Glomerular visceral epithelial cell (primary cell): Measurements from ENCODE around the gene GATAD2A.
A peak's percentile ranks its signal among the peaks of the same experiment; 100 is the strongest.

ENCODE experiments used
- DNase-seq: peaks from one replicate; pipeline ENCODE4 v3.0.0-alpha.2; 2016; ENCODE audit errors: extremely low spot score

Gene GATAD2A

DNA sequence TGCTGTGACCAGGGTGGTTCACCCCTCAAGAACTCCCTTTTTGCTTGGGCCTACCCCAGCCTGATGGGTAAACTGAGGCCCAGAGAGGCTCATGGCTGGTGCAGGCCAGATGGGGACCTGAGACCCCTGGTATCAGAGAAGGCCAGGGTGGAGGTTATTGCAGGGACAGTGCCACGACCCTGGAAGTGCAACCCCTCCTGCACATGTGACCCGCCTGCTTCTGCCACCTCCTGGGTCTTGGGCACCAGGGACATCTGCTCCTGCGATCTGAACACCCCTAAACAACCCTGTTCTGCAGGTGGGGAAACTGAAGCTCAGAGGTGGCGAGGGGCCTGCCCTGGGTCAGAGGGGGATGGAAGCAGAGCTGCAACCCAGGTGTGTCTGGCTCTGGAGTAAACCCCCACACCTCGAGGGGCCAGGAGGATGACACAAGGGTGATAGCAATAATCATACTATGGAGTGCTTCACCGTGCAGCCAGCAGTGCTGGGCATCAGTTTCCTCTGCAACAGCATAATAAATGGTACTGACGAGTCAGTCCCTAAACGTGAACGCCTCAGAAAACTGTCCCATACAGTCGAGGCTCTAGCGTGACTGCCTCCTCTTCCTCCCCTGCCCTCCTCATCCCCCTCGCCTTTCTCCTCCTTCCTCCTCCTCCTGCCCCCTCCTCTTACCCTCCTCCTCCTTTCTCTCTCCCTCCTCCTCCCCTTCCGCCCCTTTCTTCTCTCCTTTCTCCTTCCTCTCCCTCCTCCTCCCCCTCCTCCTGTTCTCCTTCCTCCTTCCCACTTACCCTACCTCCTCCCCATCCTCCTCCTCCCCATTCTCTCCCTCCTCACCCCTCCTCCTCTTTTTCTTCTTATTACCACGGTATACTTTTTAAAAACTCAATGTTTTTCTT is 127.6 kb downstream of the GATAD2A start:
- DNase-seq: no peak

DNA sequence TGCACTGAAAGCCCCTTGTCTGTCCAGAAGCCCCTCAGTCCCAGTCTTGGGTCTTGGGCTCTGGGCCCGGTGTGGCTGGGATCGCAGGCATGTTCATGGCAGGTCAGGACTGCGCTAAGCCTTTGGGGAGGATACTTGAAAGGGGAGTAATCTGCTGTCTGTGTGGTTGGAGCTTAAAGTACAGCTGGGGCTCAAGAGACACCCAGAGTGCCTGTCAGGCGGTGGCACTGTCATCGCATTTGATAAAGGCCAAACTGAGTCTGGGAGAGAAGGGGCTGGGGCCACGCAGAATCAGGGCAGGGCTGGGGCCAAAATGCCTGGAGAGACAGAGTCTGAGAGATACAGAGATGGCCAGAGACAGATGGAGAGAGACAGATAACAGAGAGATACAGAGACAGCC is 128.4 kb downstream of the GATAD2A start:
- DNase-seq: no peak

DNA sequence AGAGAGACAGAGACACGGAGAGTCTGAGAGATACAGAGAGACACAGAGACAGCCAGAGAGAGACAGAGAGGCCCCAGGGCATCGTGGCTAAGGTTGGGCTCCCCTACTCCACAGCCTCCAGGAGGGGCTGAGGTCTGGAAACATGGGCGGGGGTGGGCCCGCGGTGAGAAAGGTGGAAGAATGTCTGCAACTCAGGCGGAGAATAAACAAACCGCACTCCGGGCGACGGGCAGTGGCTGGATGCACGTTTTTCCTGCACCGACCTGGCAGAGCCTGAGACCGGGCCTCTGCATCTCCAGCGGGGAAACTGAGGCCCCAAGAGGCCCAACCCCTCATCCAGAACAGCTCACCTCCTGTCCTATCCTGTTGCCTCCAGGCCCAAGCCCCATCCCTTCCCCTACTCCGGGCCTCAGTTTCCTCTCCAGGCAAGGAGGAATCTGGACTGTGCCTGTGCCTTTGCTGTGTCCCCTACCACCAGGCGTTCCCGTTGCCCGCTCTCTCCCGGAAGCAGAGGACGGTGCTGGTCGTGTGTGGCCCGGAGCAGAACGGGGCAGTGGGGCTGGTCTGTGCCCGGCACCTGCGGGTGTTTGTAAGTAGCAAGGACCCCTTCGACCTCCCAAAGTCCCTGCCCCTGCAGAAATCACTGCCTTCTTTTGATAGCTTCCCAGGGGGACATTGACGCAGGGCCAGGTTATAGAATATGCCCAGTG is 129.2 kb downstream of the GATAD2A start:
- DNase-seq: no peak

DNA sequence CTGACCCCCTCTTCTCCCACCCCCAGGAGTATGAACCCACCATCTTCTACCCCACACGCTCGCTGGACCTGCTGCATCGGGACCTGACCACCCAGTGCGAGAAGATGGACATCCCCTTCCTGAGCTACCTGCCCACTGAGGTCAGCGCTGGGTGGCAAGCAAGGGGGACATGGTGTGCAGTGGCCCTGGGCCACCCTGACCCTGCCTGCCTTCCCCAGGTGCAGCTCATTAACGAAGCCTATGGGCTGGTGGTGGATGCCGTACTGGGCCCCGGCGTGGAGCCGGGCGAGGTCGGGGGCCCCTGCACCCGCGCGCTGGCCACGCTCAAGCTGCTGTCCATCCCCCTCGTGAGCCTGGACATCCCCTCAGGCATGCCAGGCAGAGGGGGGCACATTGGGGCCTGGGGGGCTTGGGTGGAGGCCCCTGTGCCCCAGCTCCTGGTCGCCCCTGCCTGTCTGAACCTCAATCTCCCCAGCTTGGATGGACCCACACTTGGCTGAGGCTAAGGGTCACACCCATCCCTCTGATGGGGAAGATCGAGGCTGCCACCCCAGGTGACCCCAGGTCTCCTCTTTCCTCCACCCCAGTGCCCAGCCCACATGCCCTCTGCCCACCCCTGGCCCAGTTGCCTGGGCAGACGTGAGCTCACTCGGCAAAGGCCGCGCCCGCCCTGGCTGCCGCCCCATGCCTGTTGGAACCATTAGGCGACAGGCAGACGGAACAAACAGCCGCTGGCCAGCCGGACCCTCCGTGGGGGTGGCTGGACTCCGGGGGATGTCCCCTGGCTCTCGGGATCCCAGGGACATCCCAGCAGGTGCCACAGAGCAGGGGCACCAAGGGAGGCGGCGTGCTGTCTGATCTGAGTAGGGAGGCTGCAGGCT is 130.1 kb downstream of the GATAD2A start:
- no peak for DNase-seq

DNA sequence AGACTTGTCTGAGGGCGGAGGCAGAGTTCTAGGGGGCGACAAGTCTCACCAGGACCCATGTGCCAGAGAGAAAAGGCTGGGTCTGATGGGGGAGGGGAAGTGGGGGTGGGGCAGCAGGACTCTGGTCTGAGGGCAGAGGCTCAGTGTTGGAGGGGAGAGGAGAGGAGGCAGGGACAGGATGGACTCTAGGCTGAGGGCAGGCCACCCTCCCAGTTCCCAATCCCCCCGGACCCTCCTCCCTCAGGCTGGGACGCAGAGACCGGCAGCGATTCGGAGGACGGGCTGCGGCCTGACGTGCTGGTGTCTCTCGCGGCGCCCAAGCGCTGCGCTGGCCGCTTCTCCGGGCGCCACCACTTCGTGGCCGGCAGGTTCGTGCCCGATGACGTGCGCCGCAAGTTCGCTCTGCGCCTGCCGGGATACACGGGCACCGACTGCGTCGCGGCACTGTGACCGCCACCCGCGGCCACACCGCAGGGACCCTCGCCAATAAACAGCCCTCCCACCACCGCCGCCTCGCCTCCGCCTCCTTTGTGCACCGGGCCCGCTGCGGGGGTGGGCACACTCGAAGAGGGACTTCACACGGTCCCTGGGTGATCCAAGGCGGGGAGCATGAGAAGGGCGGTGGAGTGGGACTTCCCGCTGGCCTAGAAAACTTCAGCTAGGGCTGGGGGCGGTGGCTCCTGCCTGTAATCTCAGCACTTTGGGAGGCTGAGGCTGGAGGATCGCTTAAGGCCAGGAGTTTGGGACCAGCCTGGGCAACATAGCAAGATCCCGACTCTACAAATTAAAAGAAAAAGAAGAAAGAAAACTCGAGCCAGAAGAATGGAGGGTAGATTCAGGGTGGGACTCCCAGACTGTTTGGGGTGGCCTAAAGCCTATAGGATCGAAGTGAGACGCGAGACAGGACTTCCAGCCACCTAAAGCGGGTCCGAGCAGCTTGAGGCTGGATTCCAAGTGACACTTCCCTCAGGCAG is 131.9 kb downstream of the GATAD2A start:
- DNase-seq: no peak

DNA sequence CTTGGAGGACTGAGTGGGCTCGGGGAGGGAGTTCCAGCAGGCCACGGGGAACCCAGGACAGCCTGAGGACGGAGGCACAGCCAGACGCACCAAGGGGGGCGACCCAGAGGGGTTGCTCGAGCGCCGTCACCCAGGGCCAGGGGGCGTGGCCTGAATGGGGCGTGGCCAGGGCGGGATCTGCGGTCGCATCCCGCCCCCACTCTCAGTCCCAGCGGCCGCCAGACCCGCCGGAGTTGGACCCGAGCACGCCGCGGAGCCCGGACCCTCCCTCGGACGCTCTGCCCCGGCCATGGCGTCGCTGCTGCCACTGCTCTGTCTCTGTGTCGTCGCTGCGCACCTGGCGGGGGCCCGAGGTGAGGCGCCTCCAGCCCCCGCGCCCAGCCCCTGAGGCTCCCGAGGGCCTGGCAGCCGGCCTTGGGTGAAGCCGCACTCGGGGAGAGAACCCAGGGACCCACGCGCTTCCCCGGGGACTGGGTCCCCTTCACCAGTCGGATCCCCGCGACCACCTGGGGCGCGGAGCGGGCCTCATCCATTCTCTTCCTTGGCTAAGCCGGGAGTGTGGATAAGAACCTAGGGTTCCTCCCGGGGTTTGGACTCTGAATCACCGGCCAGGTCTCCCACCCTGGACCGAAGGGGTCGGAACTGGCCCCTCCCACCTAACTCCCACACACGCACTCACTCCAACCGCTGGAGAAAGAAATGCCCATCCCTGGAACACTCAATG is 132.7 kb downstream of the GATAD2A start, which contains the start of gene CILP2:
Gene CILP2, plus strand, starts transcription at position 205 of the 724 bp plus-strand sequence. Its CDS starts 85 bp downstream, at position 290.
- DNase-seq: peak; percentile 26

DNA sequence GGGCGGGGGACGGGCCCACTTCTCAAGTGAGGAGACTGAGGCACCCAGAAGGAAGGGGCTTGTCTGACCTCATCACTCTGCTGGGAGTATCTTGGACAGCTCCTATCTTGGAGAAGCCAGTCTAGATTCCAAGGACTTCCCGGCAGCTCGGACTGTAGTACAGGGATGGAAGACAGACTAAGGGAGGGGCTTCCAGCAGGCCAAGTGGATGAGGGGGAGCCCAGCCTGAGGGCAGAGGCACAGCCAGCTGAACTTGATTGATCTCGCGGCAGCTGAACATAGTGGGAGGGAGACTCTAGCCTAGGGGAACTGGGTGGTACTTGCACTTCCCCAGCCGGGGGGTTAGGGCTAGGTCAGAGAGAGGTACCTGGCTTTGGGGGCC is 133.3 kb downstream of the GATAD2A start:
- DNase-seq: no peak

DNA sequence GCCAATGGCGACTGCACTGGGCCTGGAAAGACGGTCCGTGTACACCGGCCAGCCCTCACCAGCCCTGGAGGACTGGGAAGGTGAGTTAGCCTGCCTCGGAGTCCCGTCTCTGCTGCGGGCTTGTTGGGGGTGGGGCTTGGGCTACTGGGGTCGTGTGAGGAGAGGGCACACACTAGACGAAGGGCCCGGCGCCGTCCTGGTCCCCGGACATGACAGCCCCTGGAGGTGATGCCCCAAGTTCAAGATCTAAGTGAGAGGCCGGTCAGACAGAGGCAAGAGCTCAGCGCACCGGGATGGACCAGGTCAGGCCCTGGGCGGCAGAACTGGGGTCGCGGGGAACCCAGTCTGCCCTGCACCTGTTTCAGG is 134.2 kb downstream of the GATAD2A start:
- no peak for DNase-seq

DNA sequence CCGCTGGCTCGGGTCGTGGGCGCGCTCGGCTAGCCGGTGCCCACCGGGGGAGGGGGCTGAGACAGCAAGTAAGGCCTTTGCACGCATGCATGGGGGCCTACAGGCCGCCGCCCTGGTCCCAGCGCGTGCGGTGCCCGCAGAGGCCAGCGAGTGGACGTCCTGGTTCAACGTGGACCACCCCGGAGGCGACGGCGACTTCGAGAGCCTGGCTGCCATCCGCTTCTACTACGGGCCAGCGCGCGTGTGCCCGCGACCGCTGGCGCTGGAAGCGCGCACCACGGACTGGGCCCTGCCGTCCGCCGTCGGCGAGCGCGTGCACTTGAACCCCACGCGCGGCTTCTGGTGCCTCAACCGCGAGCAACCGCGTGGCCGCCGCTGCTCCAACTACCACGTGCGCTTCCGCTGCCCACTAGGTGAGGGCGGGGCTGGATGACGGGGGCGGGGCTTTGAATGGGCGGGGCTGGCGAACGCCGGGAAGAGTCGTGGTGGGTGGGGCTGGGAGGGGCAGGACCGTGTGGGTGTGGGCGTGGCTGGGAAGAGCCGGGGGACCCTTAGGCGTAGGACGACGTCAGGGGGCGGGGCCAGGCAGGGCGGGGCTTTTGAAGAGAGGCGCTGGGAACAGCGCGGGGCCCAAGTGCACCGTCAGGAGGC is 134.7 kb downstream of the GATAD2A start:
- DNase-seq: peak; percentile 42

DNA sequence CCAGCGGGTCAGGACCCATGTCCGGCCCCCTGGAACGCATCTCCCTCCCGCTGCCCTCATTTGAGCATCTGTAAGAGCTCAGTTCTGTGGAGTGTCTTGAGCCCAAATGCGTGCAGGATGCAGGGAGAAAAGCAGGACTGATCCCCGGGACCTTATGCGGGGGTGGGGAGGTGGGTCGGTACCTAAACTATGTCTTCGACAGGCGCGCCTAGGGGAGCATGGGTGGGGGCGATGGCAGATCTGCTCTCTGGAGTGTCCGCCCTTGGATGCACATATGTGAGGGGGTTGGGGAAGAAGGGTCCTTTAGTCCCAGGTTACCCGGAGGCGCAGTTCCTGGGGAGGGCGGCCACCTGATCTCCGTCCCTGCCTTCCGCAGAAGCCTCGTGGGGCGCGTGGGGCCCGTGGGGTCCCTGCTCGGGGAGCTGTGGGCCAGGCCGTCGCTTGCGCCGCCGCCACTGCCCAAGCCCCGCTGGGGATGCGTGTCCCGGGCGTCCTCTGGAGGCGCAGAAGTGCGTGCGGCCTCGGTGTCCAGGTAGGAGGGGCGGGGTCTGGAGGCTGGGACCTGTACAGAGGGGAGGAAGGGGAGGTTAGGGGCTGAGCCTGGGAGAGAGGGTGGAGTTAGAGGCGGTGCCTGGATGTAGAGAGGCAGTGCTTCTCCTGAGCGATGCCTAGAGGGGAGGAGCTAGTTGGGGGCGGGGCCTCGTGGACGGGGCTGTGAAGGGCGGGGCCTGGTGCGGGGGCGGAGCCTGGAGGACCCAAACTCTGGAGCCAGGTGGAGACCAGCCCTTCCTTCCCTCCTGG is 135.4 kb downstream of the GATAD2A start:
- no peak for DNase-seq

DNA sequence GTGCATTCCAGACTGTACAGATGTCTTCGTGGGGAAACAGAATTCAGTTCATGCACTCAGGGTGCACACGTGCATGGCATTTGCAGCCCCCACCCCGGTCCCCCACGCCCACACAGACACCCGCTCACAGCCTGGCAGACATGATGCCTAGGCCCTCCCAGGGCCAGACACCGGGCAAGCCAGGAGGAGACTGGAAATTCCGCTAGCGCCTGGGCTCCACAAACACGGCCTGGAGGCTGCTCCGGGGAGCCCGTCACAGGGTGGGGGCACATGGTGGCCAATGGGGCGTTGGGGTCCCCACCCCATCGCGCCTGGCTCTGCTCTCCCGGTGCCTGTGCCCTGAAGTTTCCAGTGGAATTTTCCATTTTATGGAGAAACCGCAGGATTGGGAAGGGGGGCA is 136.1 kb downstream of the GATAD2A start:
- no peak for DNase-seq

DNA sequence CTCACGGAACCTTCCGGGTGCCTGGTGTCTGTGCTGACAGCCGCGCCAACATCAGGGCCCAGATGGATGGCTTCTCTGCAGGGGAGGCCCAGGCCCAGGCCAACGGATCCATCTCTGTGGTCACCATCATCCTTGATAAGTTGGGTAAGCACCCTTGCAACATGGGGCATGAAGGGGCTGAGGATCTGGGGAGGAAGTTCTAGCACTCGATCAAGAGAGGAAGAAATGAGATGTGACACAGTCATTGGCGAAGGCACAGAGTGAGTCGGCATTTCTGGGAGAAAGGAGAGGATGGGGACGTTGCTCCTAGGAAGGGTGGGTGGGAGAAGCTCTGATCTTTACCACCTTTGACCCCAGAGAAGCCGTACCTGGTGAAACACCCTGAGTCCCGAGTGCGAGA is 137.0 kb downstream of the GATAD2A start:
- no peak for DNase-seq

DNA sequence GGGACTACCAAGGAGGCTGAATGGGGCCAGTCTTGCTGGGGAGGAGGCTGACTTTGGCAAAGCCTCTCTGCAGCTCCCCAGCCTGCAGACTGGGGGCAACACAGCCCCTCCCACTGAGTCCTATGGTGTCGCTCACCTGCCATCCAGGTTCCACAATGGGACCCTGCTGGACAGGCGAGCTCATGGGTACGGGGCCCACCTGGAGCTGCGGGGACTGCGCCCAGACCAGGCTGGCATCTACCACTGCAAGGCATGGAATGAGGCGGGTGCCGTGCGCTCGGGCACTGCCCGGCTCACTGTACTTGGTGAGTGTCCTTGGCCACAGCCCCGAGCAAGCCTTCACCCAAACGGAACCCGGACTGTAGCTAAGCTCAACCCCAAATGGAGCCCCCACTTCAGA is 137.6 kb downstream of the GATAD2A start:
- DNase-seq: no peak

DNA sequence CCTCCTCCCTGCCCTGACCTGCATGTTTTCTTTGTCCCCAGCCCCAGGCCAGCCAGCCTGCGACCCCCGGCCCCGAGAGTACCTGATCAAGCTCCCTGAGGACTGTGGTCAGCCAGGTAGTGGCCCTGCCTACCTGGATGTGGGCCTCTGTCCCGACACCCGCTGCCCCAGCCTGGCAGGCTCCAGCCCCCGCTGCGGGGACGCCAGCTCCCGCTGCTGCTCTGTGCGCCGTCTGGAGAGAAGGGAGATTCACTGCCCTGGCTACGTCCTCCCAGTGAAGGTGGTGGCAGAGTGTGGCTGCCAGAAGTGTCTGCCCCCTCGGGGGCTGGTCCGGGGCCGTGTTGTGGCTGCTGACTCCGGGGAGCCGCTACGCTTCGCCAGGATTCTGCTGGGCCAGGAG is 138.2 kb downstream of the GATAD2A start:
- no peak for DNase-seq

DNA sequence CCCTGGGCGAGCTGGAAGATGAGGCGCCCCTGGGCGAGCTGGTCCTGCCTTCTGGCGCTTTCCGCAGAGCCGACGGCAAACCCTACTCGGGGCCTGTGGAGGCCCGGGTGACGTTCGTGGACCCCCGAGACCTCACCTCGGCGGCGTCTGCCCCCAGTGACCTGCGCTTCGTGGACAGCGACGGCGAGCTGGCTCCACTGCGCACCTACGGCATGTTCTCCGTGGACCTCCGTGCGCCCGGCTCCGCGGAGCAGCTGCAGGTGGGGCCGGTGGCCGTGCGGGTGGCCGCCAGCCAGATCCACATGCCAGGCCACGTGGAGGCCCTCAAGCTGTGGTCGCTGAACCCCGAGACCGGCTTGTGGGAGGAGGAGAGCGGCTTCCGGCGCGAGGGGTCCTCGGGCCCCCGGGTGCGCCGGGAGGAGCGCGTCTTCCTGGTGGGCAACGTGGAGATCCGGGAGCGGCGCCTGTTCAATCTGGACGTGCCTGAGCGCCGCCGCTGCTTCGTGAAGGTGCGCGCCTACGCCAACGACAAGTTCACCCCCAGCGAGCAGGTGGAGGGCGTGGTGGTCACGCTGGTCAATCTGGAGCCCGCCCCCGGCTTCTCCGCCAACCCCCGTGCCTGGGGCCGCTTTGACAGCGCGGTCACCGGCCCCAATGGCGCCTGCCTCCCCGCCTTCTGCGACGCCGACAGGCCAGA is 138.9 kb downstream of the GATAD2A start:
- DNase-seq: no peak

DNA sequence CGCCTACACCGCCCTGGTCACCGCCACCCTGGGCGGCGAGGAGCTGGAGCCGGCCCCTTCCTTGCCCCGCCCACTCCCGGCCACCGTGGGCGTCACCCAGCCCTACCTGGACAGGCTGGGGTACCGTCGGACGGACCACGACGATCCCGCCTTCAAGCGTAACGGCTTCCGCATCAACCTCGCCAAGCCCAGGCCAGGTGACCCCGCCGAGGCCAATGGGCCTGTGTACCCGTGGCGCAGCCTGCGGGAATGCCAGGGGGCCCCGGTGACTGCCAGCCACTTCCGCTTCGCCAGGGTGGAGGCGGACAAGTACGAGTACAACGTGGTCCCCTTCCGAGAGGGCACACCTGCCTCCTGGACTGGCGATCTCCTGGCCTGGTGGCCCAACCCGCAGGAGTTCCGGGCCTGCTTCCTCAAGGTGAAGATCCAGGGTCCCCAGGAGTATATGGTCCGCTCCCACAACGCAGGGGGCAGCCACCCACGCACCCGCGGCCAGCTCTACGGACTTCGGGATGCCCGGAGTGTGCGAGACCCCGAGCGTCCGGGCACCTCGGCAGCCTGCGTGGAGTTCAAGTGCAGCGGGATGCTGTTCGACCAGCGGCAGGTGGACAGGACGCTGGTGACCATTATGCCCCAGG is 139.6 kb downstream of the GATAD2A start:
- no peak for DNase-seq

DNA sequence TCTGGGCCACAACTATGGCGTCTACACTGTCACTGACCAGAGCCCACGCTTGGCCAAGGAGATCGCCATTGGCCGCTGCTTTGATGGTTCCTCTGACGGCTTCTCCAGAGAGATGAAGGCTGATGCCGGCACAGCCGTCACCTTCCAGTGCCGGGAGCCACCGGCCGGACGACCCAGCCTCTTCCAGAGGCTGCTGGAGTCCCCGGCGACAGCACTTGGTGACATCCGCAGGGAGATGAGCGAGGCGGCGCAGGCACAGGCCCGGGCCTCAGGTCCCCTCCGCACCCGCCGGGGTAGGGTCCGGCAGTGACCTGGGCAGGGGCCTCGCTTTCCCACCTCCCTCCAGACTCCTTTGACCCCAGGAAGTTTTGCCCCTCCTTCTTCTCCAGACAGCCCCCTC is 140.2 kb downstream of the GATAD2A start:
- no peak for DNase-seq

DNA sequence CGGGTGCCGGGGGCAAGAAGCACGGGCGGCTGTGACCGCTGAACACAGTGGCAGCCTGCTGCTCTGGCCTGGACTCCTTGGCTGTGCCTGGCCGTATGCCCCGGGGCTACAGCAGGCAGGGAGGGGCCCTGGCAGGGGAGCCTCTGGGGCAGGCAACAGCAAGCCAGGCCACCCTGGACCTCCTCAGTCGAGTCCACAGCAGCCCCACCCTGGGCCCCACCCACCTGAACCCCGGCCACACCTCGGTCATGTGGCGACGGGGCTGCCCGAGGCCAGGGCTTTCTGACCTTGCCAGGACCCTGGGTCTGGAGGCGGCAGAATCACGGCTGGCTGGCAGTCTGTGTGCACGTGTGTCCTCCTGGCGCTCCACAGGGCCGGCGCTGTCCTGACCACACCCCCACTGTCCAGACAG is 141.3 kb downstream of the GATAD2A start:
- DNase-seq: no peak
